GM18505 (cell line): ENCODE data around the gene DPM1.
A peak's percentile ranks its signal among the peaks of the same experiment; 100 is the strongest.

ENCODE experiments used
- ATAC-seq: cut with Tn5 transposase; IDR thresholded peaks from one replicate; pipeline ENCODE4 v1.9.1; 2021; ENCODE audit not compliant: unreplicated experiment
- POLR2A ChIP-seq: IDR thresholded peaks from 4 replicates; pipeline ENCODE4 v1.6.1; 2011; ENCODE audit warnings: borderline replicate concordance; ENCODE audit not compliant: insufficient read depth, insufficient read length; ENCODE audit errors: extremely low read depth

Gene DPM1

DNA sequence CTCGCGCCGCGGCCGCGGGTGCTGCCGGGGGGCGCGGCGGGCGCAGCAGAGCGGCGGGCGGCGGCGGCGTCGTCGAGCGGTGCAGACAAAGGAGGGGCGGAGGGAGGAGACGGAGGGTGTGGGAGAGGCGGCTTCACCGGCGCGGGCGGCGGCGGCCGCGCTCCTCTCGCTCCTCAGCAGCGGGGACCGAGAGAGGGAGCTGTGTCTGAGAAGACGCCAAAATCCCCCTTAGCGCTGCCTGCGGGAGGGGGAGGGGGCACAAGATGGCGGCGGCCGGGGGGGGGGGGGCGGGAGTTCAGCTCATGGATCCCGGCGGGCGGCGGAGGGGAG lies 27.4 kb downstream of the DPM1 start:
- ATAC-seq: peak; percentile 27
- no peak for TF ChIP-seq POLR2A

DNA sequence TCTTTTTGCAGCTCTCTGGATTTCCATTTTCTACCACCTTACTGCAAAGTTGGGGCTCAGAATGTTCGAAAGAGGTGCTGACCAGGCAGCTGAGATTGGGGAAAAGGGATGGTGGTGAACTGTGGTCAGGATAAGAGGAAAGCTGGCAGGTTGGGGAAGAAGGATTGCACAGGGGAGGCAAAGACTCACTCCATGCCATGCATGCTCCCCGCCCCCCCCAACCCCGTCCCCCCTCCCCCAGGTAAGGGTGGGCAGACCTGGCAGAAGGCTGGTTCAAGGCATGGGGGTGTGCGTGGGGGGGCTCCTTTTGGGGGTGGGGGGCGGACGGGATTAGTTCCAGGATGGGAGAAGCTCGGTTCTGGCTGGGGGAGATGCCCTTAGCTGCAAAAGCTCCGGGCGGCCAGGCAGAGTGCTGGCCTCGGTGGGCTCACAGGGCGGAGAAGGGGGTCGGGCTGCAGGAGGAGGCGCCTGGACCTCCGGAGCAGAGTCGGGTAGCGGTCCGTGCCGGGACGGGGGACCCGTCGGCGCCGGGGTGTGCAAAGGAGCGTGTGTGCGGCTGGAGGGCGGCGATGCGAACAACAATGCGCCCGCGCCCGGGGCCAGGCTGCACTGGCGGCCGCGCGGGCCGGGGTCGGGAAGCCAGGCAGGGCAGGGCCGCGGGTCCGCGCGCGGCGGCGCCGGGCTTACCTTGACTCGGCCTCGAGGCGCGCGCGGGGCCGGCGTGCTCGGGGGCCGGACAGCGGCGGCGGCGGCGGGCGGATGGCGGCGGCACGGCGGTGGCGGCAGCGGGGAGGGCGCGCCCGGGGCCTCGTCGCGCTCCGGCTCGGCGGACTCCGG lies 28.0 kb downstream of the DPM1 start:
- peak; percentile 3 for ATAC-seq
- TF ChIP-seq POLR2A: no peak

DNA sequence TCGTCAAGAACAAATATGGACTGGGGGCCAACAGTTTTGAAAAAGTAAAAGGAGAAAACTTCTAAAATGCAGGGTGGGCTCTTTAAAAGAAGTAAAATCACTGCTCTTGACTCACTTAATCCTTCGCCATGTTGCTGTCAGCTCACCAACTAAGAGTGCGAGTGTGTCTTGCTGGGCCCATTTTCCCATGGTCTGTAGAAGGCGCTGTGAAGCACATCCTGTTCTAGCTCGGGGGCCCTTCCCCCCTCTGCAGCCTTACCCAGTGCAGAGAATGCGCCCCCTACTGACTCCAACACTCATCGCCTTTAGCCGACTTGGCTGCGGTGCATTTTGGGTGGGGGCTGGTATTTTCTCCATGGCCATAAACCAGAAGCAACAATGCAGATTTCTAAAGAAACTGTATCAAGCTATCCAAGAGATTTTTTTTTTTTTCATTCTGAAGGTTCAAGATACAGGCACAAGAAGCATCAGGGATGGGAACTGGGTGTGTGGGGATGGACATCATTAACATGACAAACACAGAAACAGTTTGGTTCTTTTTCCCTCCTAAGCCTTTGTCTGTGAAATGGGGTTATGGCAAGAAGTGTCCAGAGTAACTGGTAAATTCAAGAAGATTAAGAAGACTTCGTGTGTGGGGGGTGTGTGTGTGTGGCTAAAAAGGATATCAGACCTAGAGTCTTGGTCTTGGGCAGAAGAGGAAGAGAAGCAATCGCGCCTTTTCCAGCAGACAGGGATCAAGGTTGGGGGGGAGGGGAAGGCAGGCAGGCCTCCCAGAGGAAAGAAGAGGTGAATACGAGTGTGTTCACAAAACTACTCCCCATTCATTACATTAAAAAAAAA lies 28.8 kb downstream of the DPM1 start:
- peak; percentile 43 for ATAC-seq
- peak; percentile 35 for TF ChIP-seq POLR2A

DNA sequence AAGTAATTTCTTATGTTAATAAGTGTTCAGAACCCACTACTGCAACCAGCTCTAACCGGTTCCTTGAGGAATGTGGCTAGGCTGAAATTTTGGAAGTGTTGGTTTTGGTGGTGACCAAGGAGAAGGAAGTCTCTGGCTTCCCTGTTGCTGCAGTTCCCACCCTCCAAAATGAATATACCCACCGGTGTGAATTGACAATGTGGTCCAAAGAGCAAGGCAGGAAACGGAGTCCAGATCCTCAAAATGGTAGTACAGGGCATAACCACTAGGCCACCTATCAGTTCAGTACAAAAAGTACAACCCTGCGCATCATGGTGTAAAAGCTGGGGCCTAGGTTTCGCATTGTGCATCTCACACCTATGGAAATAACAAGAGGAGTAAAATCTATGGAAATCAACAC lies 29.9 kb downstream of the DPM1 start:
- ATAC-seq: no peak

DNA sequence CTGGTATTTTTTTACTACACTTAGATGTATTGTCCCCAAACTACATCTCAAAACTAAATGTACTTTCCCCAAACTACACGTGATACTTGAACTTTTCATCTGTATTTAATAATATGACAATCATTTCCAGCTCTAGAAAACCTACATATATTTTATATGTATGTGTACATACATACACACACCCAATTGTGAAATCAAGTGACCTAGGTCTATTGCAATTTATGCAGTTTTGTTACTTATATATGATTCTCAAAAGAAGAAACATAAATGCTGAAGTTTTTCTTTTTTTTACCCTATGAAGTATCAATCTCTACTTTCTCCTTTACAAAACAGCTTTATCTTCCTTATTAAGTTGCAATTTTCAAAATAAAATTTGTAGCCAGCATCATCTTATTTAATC lies 31.8 kb downstream of the DPM1 start:
- no peak for TF ChIP-seq POLR2A
- no peak for ATAC-seq

More for the DNA sequence above, 29.9 kb downstream of the DPM1 start:
- no peak for TF ChIP-seq POLR2A

DNA sequence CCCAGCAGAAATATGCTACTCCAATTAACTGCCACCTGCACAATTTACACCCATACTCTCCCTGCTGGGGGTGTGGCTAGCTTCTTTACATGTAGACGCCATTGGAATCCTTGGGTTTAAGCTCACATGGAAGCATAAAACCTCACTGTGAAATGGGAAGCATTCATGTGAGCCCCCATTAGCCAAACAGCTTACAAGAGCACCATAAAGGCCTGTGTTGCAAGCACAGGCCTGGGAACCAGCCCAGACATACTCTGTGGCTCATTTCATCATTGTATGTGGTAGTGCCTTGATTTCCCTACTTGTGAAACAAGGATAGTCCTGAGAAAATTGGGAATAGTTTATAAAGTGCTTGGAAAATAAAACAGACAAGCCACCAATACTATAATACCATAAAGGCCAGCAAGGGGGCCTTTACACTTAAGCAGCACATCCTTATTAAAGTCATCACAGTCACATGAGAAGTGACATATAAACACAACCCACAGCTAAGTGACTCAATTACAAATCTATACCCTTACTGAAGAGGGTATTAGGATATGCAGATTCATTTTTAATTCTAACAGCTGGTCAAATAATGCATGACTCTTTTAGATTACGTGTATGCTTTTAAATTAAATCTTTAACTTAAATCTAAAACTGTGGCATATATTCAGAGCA lies 33.9 kb downstream of the DPM1 start:
- ATAC-seq: no peak
- TF ChIP-seq POLR2A: no peak

DNA sequence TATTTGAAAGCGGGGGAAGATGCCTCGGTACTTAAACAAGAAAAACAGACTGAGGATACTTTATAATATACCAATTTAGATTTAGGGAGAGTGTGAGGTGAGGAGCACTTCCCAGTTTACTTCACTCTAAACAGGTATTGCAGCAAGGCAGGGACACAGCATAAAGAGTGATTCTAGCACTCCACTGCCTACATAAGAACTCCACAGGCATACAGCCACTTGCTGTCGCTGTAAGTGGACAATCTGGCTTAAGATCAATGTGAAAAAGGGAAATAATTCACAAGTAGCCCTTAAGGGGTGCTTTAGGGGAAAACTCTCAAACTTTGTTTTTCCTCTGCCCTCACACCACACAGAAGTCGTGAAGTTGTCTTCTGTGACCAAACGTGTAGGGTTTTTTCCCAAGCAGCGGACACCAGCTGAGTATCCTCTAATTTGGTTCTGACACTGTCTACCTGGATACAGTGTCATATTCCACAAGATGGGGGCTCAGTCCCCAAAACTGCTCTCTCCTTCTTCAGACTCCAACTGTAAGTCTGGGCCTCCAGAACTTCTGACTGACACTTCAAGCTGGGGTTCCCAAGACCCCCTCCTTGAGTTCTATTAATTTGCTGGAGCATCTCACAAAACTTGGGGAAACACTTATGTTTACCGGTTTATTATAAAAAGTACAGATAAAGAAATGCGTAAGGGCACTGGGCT lies 36.4 kb downstream of the DPM1 start:
- no peak for ATAC-seq
- TF ChIP-seq POLR2A: no peak

DNA sequence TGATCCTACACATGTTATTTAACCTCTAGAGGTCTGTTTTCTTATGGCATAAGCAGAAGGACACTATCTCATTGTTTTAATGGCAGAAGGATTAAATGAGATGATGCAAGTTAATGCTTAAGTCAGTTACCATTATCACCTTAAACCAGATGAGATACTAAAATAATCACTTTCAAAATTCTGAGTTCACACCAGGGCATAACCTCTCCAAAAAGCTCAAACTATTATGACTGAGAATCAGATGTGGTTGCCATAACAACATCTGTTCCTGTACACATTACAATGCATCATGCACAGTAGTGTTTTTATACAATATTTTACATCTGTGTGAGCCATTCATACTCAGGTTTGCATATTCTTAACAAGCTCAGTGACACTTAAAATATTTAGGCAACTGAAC lies 37.3 kb downstream of the DPM1 start:
- no peak for ATAC-seq
- no peak for TF ChIP-seq POLR2A

DNA sequence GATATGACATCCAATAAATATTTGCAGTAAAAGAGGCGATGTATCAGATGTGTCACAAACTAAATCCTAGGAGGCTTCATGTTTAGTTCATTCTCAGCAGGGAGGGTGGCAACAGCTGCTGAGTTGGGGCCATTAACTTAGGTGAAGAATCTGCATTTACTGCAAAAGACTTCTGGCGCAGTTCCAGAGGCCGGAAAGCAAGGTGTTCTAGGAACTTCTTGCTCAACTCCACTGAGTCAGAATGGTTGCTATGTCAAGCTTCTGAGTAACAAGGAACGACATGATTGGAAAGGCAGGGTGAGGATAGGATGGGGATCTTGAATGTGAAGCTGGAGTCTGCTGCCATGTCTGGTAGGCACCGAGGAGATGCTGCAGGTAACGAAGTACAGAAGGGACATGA lies 38.8 kb downstream of the DPM1 start:
- no peak for ATAC-seq
- TF ChIP-seq POLR2A: no peak

DNA sequence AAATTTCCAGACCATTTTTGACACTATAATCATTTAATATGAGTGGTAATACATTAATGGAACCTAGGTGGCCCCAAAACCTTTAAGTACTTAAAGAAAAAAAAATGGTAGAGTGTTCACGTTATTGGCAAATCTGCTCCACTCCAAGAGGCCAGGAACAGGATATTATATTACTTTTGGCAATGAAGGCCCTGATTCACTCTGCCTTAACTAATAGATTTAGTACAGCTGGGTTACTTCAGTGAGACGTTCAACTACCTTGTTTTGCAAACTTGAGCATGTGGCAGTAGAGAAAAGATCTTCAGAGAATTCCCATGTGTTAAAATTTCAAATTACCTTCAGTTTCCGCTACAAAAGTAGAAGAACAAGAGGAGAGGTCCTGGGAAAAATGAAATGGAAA lies 39.9 kb downstream of the DPM1 start:
- TF ChIP-seq POLR2A: no peak
- ATAC-seq: no peak

DNA sequence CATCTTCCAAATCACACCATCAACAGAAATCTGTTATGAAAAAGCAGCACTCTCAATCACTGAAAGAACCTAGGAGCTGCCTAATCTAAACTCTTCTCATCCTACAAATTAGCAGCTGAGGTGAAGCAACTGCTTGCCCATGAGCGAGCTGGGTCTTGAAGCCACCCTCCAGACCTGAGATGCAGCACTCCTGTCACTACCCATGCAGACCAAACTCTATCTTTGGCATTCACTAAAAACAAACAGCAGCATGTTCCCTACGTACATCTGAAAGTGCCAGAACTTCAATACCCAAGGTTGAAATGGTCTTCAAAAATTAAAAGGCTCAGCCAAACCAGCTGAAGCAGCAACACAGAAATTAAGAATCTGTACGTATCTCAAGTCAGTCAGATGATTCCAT lies 41.4 kb downstream of the DPM1 start:
- no peak for ATAC-seq
- no peak for TF ChIP-seq POLR2A

DNA sequence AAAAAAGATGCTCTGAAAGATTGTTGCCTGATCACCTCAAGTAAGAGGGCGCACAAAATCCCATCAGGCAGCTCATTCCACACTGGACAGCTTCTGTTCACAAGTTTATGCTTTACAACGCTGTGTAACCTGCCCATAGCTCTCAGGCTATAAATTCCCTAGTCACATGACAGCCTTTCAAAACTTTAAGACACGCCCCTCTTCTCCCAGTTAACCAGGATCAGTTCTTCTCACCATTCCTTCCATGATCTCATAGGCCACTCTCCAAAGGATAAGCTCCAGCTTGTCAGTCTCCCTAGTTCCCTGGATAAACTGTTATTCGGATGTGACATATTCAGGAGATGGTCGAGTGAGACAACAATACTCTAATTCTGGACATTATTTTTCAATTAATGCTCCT lies 42.1 kb downstream of the DPM1 start:
- no peak for ATAC-seq
- no peak for TF ChIP-seq POLR2A

DNA sequence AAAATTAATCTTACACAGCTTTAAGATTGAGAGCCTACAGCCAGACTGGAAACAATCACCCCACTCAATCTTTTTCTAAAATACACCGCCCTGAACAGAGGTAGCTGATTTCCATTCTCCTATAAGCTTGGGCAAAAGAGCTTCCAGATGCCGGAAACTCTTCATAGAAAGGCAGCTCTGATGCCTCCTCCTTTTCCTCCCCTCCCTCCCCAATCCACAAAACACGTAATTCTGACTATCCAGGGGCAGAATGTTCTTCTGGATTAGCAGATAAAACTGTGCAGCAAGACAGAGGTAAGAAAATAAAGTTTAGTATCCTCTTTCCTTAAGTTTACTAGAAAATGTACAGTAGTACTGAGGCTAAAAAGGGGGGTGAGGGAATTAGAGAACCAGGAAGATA lies 42.9 kb downstream of the DPM1 start:
- no peak for ATAC-seq
- no peak for TF ChIP-seq POLR2A
